ENCODE measurements around the gene SBNO2.

GRCh38 chr19:1210227-1210538 is 36.1 kb upstream of the SBNO2 start:
- TF ChIP-seq, protein P1, sequence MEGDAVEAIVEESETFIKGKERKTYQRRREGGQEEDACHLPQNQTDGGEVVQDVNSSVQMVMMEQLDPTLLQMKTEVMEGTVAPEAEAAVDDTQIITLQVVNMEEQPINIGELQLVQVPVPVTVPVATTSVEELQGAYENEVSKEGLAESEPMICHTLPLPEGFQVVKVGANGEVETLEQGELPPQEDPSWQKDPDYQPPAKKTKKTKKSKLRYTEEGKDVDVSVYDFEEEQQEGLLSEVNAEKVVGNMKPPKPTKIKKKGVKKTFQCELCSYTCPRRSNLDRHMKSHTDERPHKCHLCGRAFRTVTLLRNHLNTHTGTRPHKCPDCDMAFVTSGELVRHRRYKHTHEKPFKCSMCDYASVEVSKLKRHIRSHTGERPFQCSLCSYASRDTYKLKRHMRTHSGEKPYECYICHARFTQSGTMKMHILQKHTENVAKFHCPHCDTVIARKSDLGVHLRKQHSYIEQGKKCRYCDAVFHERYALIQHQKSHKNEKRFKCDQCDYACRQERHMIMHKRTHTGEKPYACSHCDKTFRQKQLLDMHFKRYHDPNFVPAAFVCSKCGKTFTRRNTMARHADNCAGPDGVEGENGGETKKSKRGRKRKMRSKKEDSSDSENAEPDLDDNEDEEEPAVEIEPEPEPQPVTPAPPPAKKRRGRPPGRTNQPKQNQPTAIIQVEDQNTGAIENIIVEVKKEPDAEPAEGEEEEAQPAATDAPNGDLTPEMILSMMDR (IDR thresholded peaks at IDR 0.05), result no peak
- no peak for TF ChIP-seq EZH2 (IDR thresholded peaks at IDR 0.05)

Measured in neural progenitor cell (in vitro differentiated cells).